Muscle layer of colon (tissue), 2 donors: ENCODE measurements around the gene MCU.
A peak's percentile ranks its signal among the peaks of the same experiment; 100 is the strongest.

Experiments used
- H3K27ac ChIP-seq: one replicate; pipeline ENCODE4 v1.7.0; 2013; ENCODE audit warnings: low read depth, mild to moderate bottlenecking, low read length, moderate library complexity
- H3K27me3 ChIP-seq, 2 donors: one replicate each; pipeline ENCODE4 v1.7.0; 2013; ENCODE audit warnings: low read length in 2 of 2, mild to moderate bottlenecking in 2 of 2; ENCODE audit not compliant: insufficient read depth in 2 of 2, control insufficient read depth in 1 of 2
- H3K36me3 ChIP-seq: one replicate; pipeline ENCODE4 v1.7.0; 2013; ENCODE audit warnings: mild to moderate bottlenecking, low read length; ENCODE audit not compliant: insufficient read depth
- H3K4me1 ChIP-seq: one replicate; pipeline ENCODE4 v1.7.0; 2013; ENCODE audit warnings: mild to moderate bottlenecking, low read length; ENCODE audit not compliant: insufficient read depth
- H3K4me3 ChIP-seq, 2 donors: one replicate each; pipeline ENCODE4 v1.7.0; 2013; ENCODE audit warnings: low read length in 2 of 2, low read depth in 1 of 2, mild to moderate bottlenecking in 1 of 2, moderate library complexity in 1 of 2
- H3K9ac ChIP-seq: one replicate; pipeline ENCODE4 v1.7.0; 2013; ENCODE audit warnings: low read length
- H3K9me3 ChIP-seq: one replicate; pipeline ENCODE4 v1.7.0; 2013; ENCODE audit warnings: mild to moderate bottlenecking, low read length
- donor health status: abdominal sarcoma.
- donor health status: Adenocarcinoma of cecum.

Gene MCU

GRCh38 chr10:72794260-72794659, 102.3 kb downstream of the MCU start:
- H3K9ac ChIP-seq = no peak overlapping the region
- H3K36me3 ChIP-seq = no peaks in the 10 kb centered on the region
- no peaks in the 10 kb centered on the region for H3K27me3 ChIP-seq
- H3K4me3 ChIP-seq = no peak overlapping the region
- no peaks in the 10 kb centered on the region for H3K4me1 ChIP-seq
- H3K27ac ChIP-seq = no peak overlapping the region
- no peaks in the 10 kb centered on the region for H3K9me3 ChIP-seq

- H3K4me3 ChIP-seq = no peak overlapping the region
- no peaks in the 10 kb centered on the region for H3K4me1 ChIP-seq
- no peak overlapping the region for H3K9ac ChIP-seq
- no peak overlapping the region for H3K27ac ChIP-seq
- H3K36me3 ChIP-seq = no peaks in the 10 kb centered on the region
- H3K27me3 ChIP-seq = no peaks in the 10 kb centered on the region
- H3K9me3 ChIP-seq = no peaks in the 10 kb centered on the region
Measured at GRCh38 chr10:72796042-72796441, 104.1 kb downstream of the MCU start.

GRCh38 chr10:72796538-72796937, 104.6 kb downstream of the MCU start:
- H3K27ac ChIP-seq = no peak overlapping the region
- H3K36me3 ChIP-seq = no peaks in the 10 kb centered on the region
- H3K9ac ChIP-seq = no peak overlapping the region
- no peaks in the 10 kb centered on the region for H3K27me3 ChIP-seq
- no peaks in the 10 kb centered on the region for H3K4me1 ChIP-seq
- no peaks in the 10 kb centered on the region for H3K9me3 ChIP-seq
- no peak overlapping the region for H3K4me3 ChIP-seq

GRCh38 chr10:72800000-72800740, 108.2 kb downstream of the MCU start:
- H3K9ac ChIP-seq = no peak overlapping the region
- no peak overlapping the region for H3K4me3 ChIP-seq
- no peaks in the 10 kb centered on the region for H3K36me3 ChIP-seq
- no peak overlapping the region for H3K27ac ChIP-seq
- H3K4me1 ChIP-seq = peaks cover 4% of the 10 kb centered on the region
- H3K27me3 ChIP-seq = no peaks in the 10 kb centered on the region
- no peaks in the 10 kb centered on the region for H3K9me3 ChIP-seq

GRCh38 chr10:72800741-72801092, 108.8 kb downstream of the MCU start:
- Histone ChIP-seq H3K36me3 (no peaks in the 10 kb centered on the region), H3K27me3 (no peaks in the 10 kb centered on the region), H3K9ac (no peak overlapping the region), H3K4me1 (peaks cover 4% of the 10 kb centered on the region), H3K4me3 (no peak overlapping the region), H3K27ac (no peak overlapping the region), H3K9me3 (no peaks in the 10 kb centered on the region)

- Histone ChIP-seq H3K4me1 (peaks cover 4% of the 10 kb centered on the region), H3K36me3 (no peaks in the 10 kb centered on the region), H3K27ac (no peak overlapping the region), H3K27me3 (no peaks in the 10 kb centered on the region), H3K9me3 (no peaks in the 10 kb centered on the region), H3K9ac (no peak overlapping the region), H3K4me3 (no peak overlapping the region)
Measured at GRCh38 chr10:72801263-72801868, 109.4 kb downstream of the MCU start.

GRCh38 chr10:72802332-72802731, 110.4 kb downstream of the MCU start:
- H3K4me1 ChIP-seq = peaks cover 4% of the 10 kb centered on the region
- no peaks in the 10 kb centered on the region for H3K36me3 ChIP-seq
- no peaks in the 10 kb centered on the region for H3K9me3 ChIP-seq
- H3K9ac ChIP-seq = no peak overlapping the region
- no peaks in the 10 kb centered on the region for H3K27me3 ChIP-seq
- no peak overlapping the region for H3K27ac ChIP-seq
- no peak overlapping the region for H3K4me3 ChIP-seq

- H3K4me1 ChIP-seq = peaks cover 4% of the 10 kb centered on the region
- H3K9ac ChIP-seq = no peak overlapping the region
- no peaks in the 10 kb centered on the region for H3K27me3 ChIP-seq
- no peak overlapping the region for H3K4me3 ChIP-seq
- peak overlapping the region; percentile 7 for H3K27ac ChIP-seq
- no peaks in the 10 kb centered on the region for H3K9me3 ChIP-seq
- H3K36me3 ChIP-seq = no peaks in the 10 kb centered on the region
Measured at GRCh38 chr10:72802763-72803505, 111.0 kb downstream of the MCU start.

- Histone ChIP-seq H3K9me3 (no peaks in the 10 kb centered on the region), H3K9ac (no peak overlapping the region), H3K36me3 (no peaks in the 10 kb centered on the region), H3K4me1 (no peaks in the 10 kb centered on the region), H3K27ac (no peak overlapping the region), H3K4me3 (no peak overlapping the region), H3K27me3 (no peaks in the 10 kb centered on the region)
Measured at GRCh38 chr10:72808001-72808400, 116.1 kb downstream of the MCU start.

- no peak overlapping the region for H3K27ac ChIP-seq
- H3K4me1 ChIP-seq = no peaks in the 10 kb centered on the region
- H3K36me3 ChIP-seq = no peaks in the 10 kb centered on the region
- no peaks in the 10 kb centered on the region for H3K9me3 ChIP-seq
- no peak overlapping the region for H3K9ac ChIP-seq
- H3K4me3 ChIP-seq = no peak overlapping the region
- H3K27me3 ChIP-seq = no peaks in the 10 kb centered on the region
Measured at GRCh38 chr10:72809006-72809405, 117.1 kb downstream of the MCU start.

GRCh38 chr10:72810976-72811375, 119.0 kb downstream of the MCU start:
- no peak overlapping the region for H3K9ac ChIP-seq
- no peaks in the 10 kb centered on the region for H3K9me3 ChIP-seq
- H3K4me3 ChIP-seq = no peak overlapping the region
- no peak overlapping the region for H3K27ac ChIP-seq
- no peaks in the 10 kb centered on the region for H3K36me3 ChIP-seq
- H3K4me1 ChIP-seq = no peaks in the 10 kb centered on the region
- H3K27me3 ChIP-seq = no peaks in the 10 kb centered on the region
